ENCODE data around the gene GPR143.
A peak's percentile ranks its signal among the peaks of the same experiment; 100 is the strongest.

The GPR143 gene

DNA sequence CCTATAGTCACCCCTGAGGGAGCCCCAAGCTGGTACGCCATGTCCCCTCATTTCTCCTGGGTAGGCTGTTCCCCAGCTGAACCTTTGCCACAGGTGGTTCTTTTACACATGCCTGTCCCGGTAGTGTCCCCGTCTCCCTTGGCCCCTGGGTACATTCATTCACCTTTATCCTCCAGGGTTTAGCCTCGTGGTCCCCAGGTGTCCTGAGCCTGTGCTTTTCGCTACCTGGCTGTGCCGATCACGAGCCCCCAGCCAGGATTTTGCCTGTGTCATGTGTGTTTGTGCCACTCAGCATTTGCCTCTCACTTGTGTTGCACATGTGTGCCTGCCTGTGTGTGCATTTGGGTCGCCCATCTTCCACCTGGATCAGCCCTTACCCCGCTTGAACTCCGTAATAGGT lies 57.6 kb downstream of the GPR143 start:
- no peak for DNase-seq (ENCODE audit: low read depth in 2 of 2)

DNA sequence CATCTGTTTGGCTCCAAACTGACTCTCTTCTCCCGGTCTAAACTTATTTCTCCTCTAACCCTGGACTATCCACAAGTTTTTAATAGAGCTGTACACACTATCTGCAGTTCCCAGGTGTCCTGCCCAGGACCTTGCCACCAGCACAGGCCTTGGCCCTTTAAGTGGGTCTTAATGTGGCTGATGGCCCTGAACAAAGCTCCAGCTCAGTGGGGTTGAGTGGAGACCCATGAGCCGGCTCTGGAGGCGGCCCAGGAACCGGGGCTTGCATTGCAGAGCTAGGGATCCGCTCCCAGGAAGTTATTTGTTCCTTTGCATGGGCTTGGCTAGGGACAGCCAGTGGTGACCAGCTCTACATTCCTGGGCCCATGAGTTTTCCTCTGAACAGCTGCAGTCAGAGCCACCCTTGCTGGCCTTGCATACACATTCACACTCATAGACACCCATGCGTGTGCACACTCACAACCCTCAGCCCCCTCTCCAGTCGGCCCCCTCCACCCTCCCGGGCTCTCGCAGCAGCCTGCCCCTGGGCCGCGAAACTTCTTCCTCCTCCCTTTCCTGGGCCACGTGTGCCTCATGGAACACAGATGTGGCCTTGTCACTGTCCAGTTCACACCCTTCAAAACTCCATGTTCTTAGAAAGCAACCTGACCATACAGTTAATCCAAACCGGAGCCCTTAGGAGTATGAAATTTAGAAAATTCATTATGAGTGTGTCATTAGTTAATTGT lies 58.2 kb downstream of the GPR143 start:
- DNase-seq (ENCODE audit: low read depth in 2 of 2): no peak

DNA sequence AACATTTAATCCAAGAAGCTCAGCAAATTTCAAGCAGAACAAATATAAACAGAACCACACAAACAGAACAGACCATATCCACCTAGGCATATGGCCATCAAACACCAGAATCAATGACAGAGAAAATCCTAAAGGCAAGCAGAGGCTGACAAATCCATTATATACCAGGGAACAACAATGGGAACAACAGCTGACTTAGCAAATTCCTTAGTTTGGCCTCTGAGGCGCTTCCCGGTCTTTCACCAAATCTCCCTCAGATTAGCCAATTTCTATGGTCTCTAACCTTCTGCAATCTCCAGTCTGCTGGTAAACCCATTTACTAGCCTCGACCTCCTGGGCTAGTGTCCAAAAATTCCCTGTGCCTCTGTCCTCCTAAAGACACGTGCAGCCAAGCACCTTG lies 59.2 kb downstream of the GPR143 start:
- no peak for DNase-seq (ENCODE audit: low read depth in 2 of 2)

DNA sequence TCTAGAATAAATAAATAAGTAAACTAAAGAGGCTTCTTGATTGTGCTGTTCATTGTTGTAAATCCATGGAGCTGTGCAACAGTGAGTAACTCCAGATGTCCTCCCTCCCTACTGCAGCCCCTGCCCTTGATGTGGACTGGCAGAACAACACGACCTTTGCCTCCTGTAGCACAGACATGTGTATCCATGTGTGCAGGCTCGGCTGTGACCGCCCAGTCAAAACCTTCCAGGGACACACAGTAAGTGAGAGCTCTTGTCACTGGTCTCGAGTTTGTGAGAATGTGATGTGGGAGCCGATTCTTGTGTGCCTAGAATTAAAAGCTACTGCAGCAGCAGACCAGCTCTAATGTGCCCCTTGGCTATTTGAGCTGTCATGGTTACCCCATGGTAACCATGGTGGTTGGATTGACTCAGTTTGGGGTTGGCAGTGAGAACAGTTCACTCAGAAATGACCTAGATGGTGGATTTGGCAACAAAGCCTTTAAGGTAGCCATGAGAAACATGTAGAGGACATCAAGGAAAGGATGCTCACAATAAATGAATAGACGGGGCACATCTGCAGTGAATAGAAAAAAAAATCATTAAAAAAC lies 60.7 kb downstream of the GPR143 start:
- DNase-seq (ENCODE audit: low read depth in 2 of 2): no peak

DNA sequence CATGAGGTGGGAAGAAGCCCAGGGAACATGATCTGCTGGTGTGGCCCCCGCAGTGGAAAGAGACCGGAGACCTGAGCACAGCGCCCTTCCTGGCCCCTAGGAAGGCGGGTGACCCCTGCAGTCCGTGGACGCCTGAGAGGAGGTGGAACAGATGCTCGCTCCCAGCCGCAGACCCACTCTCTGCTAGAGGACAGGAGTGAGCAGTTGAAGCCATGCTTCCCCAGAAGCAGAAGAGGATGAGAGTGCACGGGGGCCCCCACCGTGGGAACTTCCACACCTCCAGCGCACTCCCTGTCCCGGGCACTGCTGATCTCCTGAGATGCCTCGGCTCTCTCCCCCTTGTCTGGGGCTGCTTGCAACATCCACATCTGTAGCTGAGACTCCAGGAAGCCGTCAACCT lies 62.2 kb downstream of the GPR143 start:
- DNase-seq (ENCODE audit: low read depth in 2 of 2): no peak

DNA sequence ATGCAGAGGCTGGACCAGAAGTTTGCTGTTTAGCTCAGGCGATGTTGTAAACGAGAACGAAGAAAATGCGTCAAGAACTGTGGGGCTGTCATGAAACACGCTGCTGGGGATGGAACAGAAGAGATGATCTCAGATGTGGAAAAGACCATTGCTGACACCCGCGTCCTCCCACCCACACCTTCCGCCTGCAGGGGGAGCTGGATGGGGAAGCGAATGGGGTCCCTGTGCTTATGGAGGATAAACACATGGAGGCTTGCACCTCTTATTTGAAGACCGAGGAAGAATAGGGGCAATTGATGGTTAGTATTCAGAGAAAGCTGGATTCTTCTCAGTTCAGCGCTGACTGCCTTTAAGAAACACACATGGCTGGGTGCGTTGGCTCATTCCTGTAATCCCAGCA lies 63.9 kb downstream of the GPR143 start:
- DNase-seq (ENCODE audit: low read depth in 2 of 2): no peak

DNA sequence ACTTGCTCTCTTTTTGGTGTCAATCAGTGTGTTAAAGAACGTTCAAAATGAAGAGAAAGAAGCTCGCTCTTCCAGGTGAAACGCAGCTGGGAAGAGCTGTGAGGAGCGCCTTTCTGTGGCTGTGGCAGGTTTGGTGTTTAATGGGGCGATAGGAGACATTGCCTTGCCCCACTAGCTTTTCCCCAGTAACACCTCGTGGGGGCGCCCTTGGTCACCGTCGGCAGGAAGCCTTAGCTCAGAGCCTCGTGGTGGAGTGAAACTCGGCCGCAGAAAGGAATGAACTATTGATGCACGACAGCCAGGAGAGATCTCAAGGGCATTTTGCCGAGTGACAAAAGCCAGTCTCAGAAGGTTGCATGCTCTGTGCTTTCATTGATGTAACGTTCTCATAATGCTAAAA lies 65.1 kb downstream of the GPR143 start:
- DNase-seq (ENCODE audit: low read depth in 2 of 2): no peak

DNA sequence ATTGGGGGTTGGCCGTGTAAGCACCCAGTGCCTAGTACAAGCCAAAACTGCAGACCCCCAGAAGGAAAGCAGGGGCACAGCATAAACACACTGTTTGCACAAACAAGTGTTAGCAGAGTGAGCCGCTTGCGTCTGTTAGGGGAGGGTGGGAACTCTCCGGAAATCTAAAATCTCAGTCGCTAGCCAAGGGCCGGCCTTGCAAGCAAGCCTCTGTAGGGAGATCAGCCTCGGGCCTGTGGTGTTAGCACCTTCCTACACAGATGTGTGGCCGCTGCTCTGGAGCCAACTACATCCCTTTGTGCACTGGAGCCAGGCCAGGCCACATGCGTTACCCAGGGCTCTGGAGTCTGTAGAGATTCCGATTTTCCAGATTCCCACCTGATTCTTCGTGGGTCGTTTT lies 67.1 kb downstream of the GPR143 start:
- no peak for DNase-seq (ENCODE audit: low read depth in 2 of 2)

DNA sequence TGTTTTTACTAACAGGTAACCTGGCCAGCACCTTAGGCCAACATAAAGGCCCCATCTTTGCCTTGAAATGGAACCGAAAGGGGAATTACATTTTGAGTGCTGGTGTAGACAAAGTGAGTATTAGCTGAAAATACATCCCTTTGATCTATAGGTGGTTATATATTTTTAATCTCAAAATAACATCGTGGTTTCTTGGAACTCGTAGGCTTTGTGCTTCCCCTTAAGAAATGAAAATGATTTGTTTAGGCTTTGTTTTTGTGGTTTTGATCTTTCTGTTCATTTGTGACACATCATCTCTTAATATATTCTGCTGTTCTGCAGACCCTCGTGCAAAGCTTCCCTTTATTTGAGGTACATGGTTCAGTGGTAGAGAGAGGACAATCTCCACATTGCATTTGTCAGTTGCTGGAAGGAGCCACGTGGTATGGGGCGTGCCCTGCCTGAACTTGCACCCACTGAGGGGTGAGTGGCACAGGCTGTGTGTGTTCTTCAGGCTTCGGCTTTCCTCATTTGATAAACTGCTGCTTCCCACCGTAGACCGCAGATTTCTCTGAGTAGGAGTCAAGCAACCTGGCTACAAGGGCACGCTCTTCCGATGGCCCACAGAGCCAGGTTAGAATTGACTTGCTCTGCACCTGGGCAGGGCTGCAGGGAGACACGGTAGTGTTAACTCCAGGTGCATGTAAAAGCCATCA lies 72.2 kb downstream of the GPR143 start:
- DNase-seq (ENCODE audit: low read depth in 2 of 2): no peak

DNA sequence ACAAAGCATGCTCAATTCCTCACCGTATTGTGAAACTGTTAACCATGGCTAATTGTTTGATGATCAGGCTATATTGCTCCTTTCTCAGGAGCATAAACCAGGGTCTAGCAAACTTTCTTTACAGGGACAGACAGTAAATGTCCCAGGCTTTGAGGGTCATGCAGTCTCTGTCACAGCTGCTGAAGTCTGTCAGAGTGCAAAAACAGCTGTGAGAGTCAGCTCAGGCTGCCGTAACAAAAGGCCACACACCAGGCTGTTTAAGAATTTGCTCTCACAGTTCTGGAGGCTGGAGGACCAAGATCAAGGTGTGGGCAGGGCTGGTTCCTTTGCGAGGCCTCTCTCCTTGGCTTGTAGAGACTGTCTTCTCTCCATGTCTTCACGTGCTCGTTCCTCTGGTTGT lies 75.6 kb downstream of the GPR143 start:
- no peak for DNase-seq (ENCODE audit: low read depth in 2 of 2)

DNA sequence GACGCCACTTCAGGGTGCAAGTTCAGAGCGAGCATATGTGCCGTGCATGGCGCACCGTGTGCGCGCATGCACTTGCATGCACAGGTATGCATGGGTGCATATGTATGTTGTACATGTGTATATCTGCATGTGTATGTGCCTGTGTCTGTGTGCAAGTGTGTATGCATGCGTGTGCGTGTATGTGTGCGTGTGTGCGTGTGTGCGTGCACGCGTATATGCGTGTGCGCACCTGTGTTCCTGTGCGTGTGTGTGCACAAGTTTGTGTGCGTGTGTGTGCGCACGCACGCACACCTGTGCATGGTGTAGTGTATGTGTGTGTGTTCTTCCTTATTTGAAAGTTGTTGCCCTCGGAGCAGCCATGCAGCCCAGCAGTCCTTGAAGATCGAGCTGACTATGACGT lies 76.8 kb downstream of the GPR143 start:
- DNase-seq (ENCODE audit: low read depth in 2 of 2): no peak

DNA sequence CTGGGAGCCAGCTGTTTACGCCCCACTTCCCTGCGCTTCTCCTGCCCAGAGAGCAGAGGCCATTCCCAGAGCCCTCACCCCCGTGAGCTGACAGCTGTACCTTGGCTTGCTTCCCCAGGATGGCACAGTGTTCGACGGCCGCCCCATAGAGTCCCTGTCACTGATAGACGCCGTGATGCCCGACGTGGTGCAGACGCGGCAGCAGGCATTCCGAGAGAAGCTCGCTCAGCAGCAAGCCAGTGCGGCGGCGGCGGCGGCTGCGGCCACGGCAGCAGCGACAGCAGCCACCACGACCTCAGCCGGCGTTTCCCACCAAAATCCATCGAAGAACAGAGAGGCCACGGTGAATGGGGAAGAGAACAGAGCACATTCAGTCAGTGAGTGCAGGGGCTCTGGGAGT lies 77.7 kb downstream of the GPR143 start:
- DNase-seq (ENCODE audit: low read depth in 2 of 2): no peak

DNA sequence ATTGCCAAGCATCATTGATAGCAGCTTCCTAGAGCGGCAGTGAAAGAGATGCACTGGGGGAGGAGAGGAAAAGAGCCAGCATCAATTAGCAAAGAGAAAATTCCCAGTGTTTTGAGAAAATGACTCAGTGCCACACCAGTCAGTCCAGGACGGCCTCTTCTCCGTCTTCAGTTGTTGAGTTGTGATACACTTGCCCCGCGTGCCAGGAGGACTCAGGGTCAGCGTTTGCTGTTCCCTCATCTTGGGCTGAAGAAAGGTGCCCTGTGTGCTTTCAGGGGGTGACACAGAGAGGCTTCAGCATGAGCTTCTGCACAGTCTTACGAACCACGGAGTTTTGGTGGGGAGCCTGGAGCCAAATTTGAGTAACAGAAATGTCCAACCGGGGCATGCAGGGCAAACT lies 82.3 kb downstream of the GPR143 start:
- DNase-seq (ENCODE audit: low read depth in 2 of 2): no peak

DNA sequence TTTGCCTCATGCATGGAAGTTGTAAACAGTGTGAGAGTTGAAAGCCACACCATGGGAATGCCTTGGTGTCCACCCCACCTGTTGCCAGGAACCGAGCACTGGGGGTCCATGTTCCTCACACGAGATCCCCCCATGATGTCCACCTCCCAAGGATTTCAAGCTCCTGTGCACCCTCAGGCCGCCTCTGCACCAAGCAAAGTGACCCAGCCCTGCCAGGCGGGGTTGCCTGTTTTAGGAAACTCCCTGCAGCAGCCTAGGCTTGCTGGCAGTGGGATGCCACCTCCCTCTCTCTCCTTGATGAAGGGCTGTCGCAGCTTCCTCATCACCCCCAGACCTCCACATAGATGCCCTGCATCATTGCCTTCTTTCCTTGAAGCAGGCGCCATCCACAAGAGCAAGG lies 82.8 kb downstream of the GPR143 start:
- DNase-seq (ENCODE audit: low read depth in 2 of 2): no peak

DNA sequence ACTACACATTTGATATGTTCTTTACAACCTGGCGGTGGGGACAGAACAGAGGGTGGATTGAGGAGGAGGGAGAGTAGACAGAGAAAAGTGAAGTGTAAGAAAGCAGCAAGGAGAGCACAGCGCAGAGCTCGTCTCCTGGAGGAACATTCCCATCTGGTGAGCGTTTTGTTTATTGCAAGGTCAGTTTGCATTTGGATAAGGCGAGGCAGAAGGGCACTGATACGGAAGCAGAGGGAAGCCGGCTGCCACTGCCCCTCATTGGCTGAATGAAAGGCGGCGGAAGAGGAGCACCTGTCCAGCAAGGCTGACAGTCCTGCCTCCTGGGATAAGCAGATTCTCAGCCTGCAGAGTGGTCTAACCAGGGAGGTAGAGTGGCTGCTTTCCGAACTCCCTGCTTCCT lies 83.2 kb downstream of the GPR143 start:
- DNase-seq (ENCODE audit: low read depth in 2 of 2): no peak

DNA sequence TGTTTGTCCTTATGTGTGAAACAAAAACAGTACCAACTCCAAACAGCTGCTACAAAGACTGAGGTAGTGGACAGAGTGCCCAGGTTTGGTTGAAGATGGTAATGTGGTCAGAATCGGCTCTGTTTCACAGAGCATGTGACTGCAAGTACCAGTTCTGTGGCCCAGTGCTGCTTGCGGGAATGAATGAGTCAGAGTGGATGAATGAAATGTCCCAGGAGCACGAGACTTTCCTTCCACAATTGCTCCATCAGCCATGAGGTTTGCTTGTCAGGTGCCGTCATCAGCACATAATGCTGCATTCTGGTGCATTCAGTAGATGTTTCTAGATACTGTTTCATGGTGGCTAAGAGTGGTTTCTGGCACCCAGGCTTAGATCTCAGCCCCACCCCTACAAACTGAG lies 84.2 kb downstream of the GPR143 start:
- DNase-seq (ENCODE audit: low read depth in 2 of 2): no peak

DNA sequence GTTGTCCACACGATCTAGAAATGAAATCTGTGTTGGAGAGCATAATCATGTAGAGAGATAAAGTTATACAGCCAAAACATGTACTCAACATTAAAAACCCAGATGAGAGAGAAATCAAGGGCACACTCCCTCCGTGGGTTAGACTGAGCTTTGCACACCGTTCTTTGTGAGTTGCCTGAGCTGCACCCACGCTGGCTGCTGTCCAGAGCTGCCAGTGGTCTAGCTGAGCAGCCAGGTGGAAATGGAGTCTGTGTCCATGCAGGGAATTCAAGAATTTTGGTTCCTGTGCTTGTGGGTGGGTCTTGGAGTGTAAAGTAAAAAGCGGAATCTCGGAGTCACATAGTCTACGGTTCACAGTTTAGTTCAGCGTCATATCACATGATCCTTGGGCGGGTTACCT lies 84.6 kb downstream of the GPR143 start:
- DNase-seq (ENCODE audit: low read depth in 2 of 2): no peak

DNA sequence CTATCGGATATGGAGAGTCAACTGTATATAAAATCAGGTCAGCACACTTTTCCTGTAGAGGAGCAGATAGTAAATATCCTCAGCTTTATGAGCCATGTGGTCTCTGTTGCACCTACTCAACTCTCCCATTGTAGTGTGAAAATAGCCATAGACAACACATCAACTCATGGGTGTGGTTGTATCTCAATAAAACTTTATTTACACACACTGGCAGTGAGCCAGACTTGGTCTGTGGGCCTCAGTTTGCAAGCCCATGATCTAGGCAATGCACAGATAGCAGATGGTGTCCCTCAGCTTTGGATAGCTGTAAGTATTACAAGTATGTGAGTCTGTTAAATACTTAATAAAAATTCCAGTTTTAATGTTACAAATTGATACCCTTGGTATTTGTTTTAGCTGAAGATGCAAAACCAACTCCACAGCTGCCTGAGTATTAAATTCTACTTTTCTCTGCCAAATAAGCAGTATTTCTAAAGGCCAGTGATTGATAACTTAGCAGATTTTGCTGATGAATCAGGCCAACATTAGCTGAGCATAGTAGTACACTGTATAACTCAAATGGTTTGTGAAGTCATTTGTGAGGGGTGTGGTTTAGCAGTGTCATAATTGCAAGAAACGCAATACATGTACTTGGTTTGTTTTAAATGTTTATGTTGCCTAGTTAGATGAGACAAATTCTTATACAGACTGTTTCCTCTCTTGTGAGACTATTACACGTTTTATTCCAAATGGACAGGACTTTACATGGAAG lies 87.3 kb downstream of the GPR143 start:
- no peak for DNase-seq (ENCODE audit: low read depth in 2 of 2)

DNA sequence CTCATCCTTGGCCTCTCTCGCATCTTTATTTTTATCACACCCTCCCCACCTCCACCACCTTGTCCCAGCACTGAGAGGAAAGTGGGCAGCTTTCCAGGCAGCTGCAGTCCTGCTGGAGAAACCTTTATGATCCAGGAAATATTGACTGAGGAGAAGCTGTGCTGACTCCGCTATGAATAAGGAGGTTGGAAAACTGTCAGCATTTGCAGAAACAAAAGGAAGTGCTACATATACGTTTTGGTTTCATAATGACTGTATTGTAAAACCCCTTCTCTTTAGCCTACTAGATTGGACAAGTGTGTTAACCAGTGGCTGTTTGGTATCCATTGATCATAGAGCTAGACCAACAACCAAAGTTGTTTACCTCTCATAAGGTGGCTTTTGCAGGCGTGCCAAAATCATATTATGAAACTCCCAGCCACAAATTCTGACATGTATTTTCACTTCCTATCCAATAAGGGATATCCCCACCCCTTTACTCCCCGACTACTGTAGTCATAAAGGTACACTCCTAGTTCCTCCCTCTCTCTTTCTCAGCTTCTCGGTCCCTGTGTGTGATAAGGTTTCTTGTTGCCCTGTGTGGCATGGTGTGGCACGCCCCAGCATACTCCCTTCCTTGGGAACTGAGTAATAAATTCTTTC lies 88.4 kb downstream of the GPR143 start:
- DNase-seq (ENCODE audit: low read depth in 2 of 2): peak in 1 of 2 experiments; percentile 5

DNA sequence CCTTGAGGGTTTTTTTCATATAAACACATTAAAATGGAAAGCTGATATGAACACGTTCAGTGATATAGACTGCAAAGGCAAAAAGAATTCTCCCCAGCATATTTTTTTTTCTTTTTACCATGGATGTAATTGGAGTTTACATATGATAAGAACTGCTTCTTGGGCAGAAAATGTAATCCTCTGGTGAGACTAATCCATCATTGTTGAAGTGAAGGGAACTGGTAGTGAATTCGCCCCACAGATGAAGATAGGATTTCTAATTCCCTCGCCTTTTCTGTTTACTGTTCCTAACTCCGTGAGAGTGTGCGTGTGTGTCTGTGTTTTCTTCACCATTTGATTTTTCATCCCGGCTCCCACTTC lies 88.9 kb downstream of the GPR143 start:
- DNase-seq (ENCODE audit: low read depth in 2 of 2): no peak

DNA sequence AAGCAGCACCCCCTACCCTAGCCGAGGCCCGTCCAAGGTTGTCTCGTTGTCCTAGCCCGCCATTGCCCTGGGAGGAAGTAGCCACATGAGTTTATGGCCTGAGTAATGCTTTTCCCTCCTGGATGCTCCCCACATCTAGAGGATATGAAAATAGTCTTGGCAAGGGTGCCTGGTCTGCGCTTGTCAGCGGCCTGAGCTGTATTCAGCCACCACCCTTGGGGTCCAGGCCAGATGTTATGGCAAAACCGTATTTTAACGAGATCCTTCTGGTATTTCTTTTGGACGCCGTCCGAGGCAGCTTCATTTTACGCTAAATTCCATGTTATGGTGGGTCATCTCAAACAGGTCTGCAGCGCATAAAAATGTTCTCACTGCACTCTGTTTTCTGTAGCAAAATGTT lies 89.3 kb downstream of the GPR143 start:
- no peak for DNase-seq (ENCODE audit: low read depth in 2 of 2)
